Measurements from ENCODE around the gene PDE3A. TPM values are rescaled to one million over a fixed set of nuclear protein-coding genes. Genes with fewer than 3 reads are reported as not detected.

Gene PDE3A
- total and polyA plus RNA-seq, 7 donors: 6.6 to 90.0 (median 56.8) TPM

GRCh38 chr12:20400003-20400402 is 31.7 kb downstream of the PDE3A start:
- 93 to 95% methylated on average over 6 of the region's 6 CpGs for WGBS, 2 donors
- no peak overlapping the region for H3K27ac ChIP-seq
- no peaks in the 10 kb centered on the region for H3K9me3 ChIP-seq
- no peak overlapping the region for H3K4me3 ChIP-seq
- peaks cover 0 to 15% (median 6%) of the 10 kb centered on the region in 4 donors for H3K4me1 ChIP-seq
- DNase-seq: no peak
- intact Hi-C loops (cut with DNase I): no loop called here
- H3K27me3 ChIP-seq: no peaks in the 10 kb centered on the region
- H3K36me3 ChIP-seq: no peaks in the 10 kb centered on the region
- TF ChIP-seq POLR2AphosphoS5 (IDR thresholded peaks at IDR 0.05): no peak
- no peak for TF ChIP-seq CTCF (IDR thresholded peaks at IDR 0.05)
- TF ChIP-seq POLR2A (IDR thresholded peaks at IDR 0.05): no peak
- TF ChIP-seq EP300 (IDR thresholded peaks at IDR 0.05): no peak

DNA sequence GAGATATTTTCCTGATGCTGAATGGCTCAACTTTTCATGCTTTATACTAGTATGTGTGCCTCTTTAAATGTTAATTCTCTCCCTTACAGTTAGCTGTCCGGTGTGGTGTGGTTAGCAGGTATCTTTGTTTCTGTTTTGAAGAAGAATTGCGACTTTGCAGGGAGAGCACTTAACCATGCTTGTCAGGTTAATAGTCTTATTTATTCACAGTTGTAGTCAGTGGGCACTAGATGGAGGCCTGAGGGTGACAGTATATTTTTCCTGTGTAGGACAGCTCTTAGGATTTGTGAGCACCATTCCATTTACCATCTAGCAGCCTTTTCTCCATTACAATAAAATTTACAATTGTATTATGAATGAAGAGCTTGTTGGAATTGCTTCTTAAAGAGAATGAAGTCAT is 34.9 kb downstream of the PDE3A start:
- intact Hi-C loops (cut with DNase I): no loop called here
- Histone ChIP-seq H3K36me3 (no peaks in the 10 kb centered on the region), H3K9me3 (no peaks in the 10 kb centered on the region), H3K4me1 (peaks cover 0 to 15% (median 6%) of the 10 kb centered on the region in 4 donors), H3K27me3 (no peaks in the 10 kb centered on the region), H3K4me3 (no peak overlapping the region), H3K27ac (no peak overlapping the region)
- TF ChIP-seq POLR2A (IDR thresholded peaks at IDR 0.05) (no peak), CTCF (IDR thresholded peaks at IDR 0.05) (no peak), EP300 (IDR thresholded peaks at IDR 0.05) (no peak), POLR2AphosphoS5 (IDR thresholded peaks at IDR 0.05) (no peak)
- WGBS, 2 donors: 53 to 54% methylated on average over 2 of the region's 2 CpGs
- no peak for DNase-seq

DNA sequence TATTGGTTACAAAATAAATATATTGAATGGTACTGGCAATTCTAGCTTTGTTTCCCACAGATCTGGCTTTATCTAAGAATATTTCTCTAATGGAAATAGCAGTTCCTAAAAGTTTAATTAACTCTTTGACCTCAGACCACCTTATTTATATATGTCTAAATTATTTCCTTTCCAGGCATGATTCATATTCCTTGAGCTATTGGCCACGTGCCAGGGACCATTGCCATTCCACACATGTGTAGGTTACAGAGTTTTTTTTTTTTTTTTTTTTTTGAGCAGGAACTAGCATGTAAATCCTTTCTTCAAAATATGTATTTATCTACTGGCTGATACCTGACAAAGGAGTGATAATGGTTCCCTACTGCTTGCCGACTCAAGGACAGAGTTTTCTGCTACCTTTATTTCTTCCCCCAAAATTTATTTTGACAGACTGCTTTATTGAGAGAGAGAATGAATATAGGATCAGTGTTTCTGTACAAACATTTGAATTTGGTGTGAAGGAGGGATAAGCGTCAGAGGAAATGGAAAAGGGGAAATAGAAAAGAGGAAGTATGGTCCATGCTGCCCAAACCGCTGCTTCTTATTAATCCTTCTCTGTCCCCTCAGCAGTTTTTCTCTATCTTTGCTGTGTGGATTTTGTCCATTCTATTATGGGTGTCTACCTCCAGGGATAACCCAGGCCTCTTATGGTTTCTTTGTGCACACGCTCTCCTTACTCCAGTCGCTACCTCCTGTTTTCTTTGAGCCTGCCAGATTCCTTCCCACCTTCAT is 36.4 kb downstream of the PDE3A start:
- no peak overlapping the region for H3K27ac ChIP-seq
- H3K27me3 ChIP-seq: no peaks in the 10 kb centered on the region
- H3K4me3 ChIP-seq: no peak overlapping the region
- no peaks in the 10 kb centered on the region for H3K9me3 ChIP-seq
- DNase-seq: peak; percentile 78
- intact Hi-C loops (cut with DNase I): no loop called here
- TF ChIP-seq POLR2AphosphoS5 (IDR thresholded peaks at IDR 0.05) (no peak), POLR2A (IDR thresholded peaks at IDR 0.05) (no peak), CTCF (IDR thresholded peaks at IDR 0.05) (no peak), EP300 (IDR thresholded peaks at IDR 0.05) (no peak)
- no peaks in the 10 kb centered on the region for H3K36me3 ChIP-seq
- WGBS, 2 donors: 50 to 65% methylated on average over 6 of the region's 6 CpGs
- peaks cover 0 to 21% (median 8%) of the 10 kb centered on the region in 4 donors for H3K4me1 ChIP-seq

DNA sequence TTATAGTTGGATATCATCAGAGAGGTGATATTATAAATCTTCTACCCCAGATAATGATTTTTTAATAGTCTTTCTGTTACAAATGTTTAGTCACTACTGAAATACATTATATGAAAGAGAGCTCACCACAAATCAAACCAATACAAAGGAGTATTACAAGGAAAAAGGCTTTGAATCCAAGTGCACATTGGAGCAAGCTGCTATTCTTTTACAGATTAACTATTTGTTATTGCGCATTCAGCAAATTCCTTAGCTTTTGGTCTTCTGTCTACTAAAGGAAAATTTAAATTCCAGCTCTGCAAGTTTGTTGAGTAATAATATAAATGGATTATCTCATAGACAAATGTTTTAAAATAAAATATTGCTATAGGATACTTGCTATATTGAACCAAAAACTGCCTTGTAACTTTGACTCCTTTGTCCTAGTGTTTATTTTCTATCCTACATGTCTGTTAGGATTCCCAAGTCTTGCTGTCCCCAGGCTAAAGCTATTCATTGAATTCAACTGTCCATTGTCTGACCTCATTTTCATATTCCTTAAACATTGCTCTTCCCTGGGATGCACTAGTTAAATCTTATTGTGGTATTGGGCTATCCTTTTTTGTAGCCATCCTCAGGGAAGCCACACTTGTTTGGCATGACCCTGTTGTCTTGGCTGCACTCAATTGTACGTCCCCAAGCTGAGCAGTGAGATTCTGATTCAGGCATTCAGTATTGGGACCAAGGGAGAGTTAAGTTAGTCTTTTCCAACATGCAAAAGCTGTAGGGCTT is 41.5 kb downstream of the PDE3A start:
- Histone ChIP-seq H3K27me3 (no peaks in the 10 kb centered on the region), H3K27ac (no peak overlapping the region), H3K4me3 (no peak overlapping the region), H3K9me3 (no peaks in the 10 kb centered on the region), H3K36me3 (no peaks in the 10 kb centered on the region), H3K4me1 (peaks cover 0 to 24% (median 12%) of the 10 kb centered on the region in 4 donors)
- WGBS, 2 donors: 81 to 96% methylated on average over 2 of the region's 2 CpGs
- DNase-seq: no peak
- intact Hi-C loops (cut with DNase I): no loop called here
- TF ChIP-seq POLR2AphosphoS5 (IDR thresholded peaks at IDR 0.05): no peak
- no peak for TF ChIP-seq EP300 (IDR thresholded peaks at IDR 0.05)
- no peak for TF ChIP-seq POLR2A (IDR thresholded peaks at IDR 0.05)
- TF ChIP-seq CTCF (IDR thresholded peaks at IDR 0.05): no peak
